Spleen (tissue), 7 donors: ENCODE data around the gene MUSTN1.

Experiments
- CTCF ChIP-seq, 11 experiments: fragments of 200-600 bp in 7 of 11; fragments of 450-650 bp in 4 of 11; sonication (generic) in 4 of 11; IDR thresholded peaks in 8 of 11; conservative IDR thresholded peaks in 3 of 11; 1 replicate in 7 of 11; 2 replicates in 4 of 11; pipeline versions ENCODE4 v1.4.0 to v1.8.0; 2016 to 2021; ENCODE audit warnings: antibody characterized with exemption in 11 of 11, inconsistent platforms in 4 of 11, mild to moderate bottlenecking in 1 of 11
- POLR2A ChIP-seq, 3 donors: fragments of 450-650 bp; IDR thresholded peaks; one replicate each; pipeline ENCODE4 v1.5.1; 2017; ENCODE audit warnings: antibody characterized with exemption in 3 of 3, mild to moderate bottlenecking in 1 of 3
- POLR2AphosphoS5 ChIP-seq, 3 donors: sonication (generic); formaldehyde crosslinking; IDR thresholded peaks; one replicate each; pipeline ENCODE4 v1.5.1; 2017; ENCODE audit warnings: antibody characterized with exemption in 3 of 3
- donor health status: DM: no; HTN: no; CAD: no; lungs with moderate emphysema.
- donor health status: DM: no; HTN: no; CAD: no.
- donor health status: DM: no; HTN: no; CAD: no.

GRCh38 chr3:52848617-52849016 is 13.8 kb upstream of the MUSTN1 start:
- TF ChIP-seq CTCF (IDR thresholded peaks at IDR 0.05 in 8 of 11, conservative IDR thresholded peaks at IDR 0.05 in 3 of 11), result no peak
- TF ChIP-seq POLR2A (IDR thresholded peaks at IDR 0.05), result no peak
- no peak for TF ChIP-seq POLR2AphosphoS5 (IDR thresholded peaks at IDR 0.05)
